Lung (tissue), 16 donors: Measurements from ENCODE around the gene TMEM106B. TPM values are rescaled to one million over a fixed set of nuclear protein-coding genes. Genes with fewer than 3 reads are reported as not detected.
"Not testable (repeated sequence)": the region's sequence is repeated elsewhere in the genome, so short reads cannot be mapped to it uniquely, and the experiment has no call there.

Experiments
- ATAC-seq: fragments of 200-7000 bp; cut with Tn5 transposase; one replicate; pipeline ENCODE4 v1.9.1; 2020; ENCODE audit warnings: moderate number of reproducible peaks; ENCODE audit not compliant: insufficient read depth, low FRiP score
- DNase-seq, 3 donors: peaks; one replicate each; pipeline ENCODE4 v3.0.0-alpha.2; 2013 to 2017
- H3K27ac ChIP-seq, 2 donors: one replicate each; pipeline ENCODE4 v1.5.1; 2013; ENCODE audit warnings: mild to moderate bottlenecking in 2 of 2, moderate library complexity in 2 of 2, control low read depth in 1 of 2, inconsistent platforms in 1 of 2, low read depth in 1 of 2, low read length in 1 of 2
- H3K27me3 ChIP-seq, 3 donors: one replicate each; pipeline ENCODE4 v1.5.1; 2013; ENCODE audit warnings: low read length in 2 of 3; ENCODE audit not compliant: control insufficient read depth in 3 of 3, insufficient read depth in 3 of 3
- H3K36me3 ChIP-seq, 4 donors: one replicate each; pipeline ENCODE4 v1.5.1; 2013; ENCODE audit warnings: low read length in 4 of 4, mild to moderate bottlenecking in 1 of 4, moderate library complexity in 1 of 4; ENCODE audit not compliant: control insufficient read depth in 4 of 4, insufficient read depth in 4 of 4
- H3K4me1 ChIP-seq, 5 donors: one replicate each; pipeline ENCODE4 v1.5.1; 2013; ENCODE audit warnings: low read length in 5 of 5, mild to moderate bottlenecking in 2 of 5, moderate library complexity in 1 of 5; ENCODE audit not compliant: control insufficient read depth in 5 of 5, insufficient read depth in 5 of 5
- H3K4me3 ChIP-seq: one replicate; pipeline ENCODE4 v1.5.1; 2013; ENCODE audit warnings: mild to moderate bottlenecking, control low read depth, moderate library complexity
- H3K9ac ChIP-seq, 2 donors: one replicate each; pipeline ENCODE4 v1.5.1; 2013; ENCODE audit warnings: low read length in 2 of 2, control low read depth in 1 of 2; ENCODE audit not compliant: insufficient read depth in 1 of 2
- H3K9me3 ChIP-seq, 4 donors: one replicate each; pipeline ENCODE4 v1.5.1; 2013; ENCODE audit warnings: low read length in 3 of 4, mild to moderate bottlenecking in 1 of 4, moderate library complexity in 1 of 4; ENCODE audit not compliant: control insufficient read depth in 4 of 4, insufficient read depth in 3 of 4
- CTCF ChIP-seq: IDR thresholded peaks from 2 replicates; pipeline ENCODE4 v1.5.1; 2012; ENCODE audit warnings: mild to moderate bottlenecking; ENCODE audit errors: control extremely low read depth, extremely low read depth
- WGBS, 2 donors: extraction: QIAGEN DNeasy Blood & Tissue Kit; methylation state at CpG; one replicate each; pipeline ENCODE4 v1.1.7; 2013; 5-methylcytosine and 5-hydroxymethylcytosine counted together
- long read RNA-seq, 5 donors: transcript quantifications; one replicate each; lab custom pipeline, GENCODE V29; 2026
- polyA plus RNA-seq, 2 donors: library from polyadenylated mRNA; stranded (reverse); fragments of 200-250 nt; gene quantifications; one replicate each; pipeline ENCODE4 v1.2.1, GENCODE V29; 2013
- total RNA-seq, 2 donors: library from RNA; depleted of rRNA in 1 of 2; stranded (reverse); fragments of >200 nt in 1 of 2; gene quantifications; one replicate each; pipeline ENCODE4 v1.2.1, GENCODE V29; 2014 to 2021
- donor health status: control.
- donor health status: control.
- donor health status: Bipolar disorder and iron deficiency.
- donor health status: healthy.
- donor health status: DM: yes; HTN: yes; CAD: no.

Gene TMEM106B
- total RNA-seq (100 to 1,000 TPM in 1 of 2 donors, 10 to 100 TPM in 1; 33.3 to 100 TPM), polyA plus RNA-seq (10 to 100 TPM; 11.8 to 16.4 TPM)
- long read RNA-seq, donor 1, transcript TMEM106B-202 (8 exons, 2,126 nt), result major isoform, 25 of 25 reads
- long read RNA-seq, donor 1, partial matches to known transcripts, result 0 of 25 reads
- long read RNA-seq, donor 1, other reads (novel, unspliced or antisense), result 0 of 25 reads
- long read RNA-seq, donor 2, transcript TMEM106B-202 (8 exons, 2,126 nt), result major isoform, 6 of 6 reads
- long read RNA-seq, donor 2, partial matches to known transcripts, result 0 of 6 reads
- long read RNA-seq, donor 2, other reads (novel, unspliced or antisense), result 0 of 6 reads
- long read RNA-seq, donor 3, transcript TMEM106B-202 (8 exons, 2,126 nt), result major isoform, 9 of 16 reads
- long read RNA-seq, donor 3, partial matches to known transcripts, result 7 of 16 reads
- long read RNA-seq, donor 3, other reads (novel, unspliced or antisense), result 0 of 16 reads
- long read RNA-seq, donor 4, transcript TMEM106B-202 (8 exons, 2,126 nt), result major isoform, 5 of 5 reads
- long read RNA-seq, donor 4, partial matches to known transcripts, result 0 of 5 reads
- long read RNA-seq, donor 4, other reads (novel, unspliced or antisense), result 0 of 5 reads
- long read RNA-seq, donor 5, full-length matches to known transcripts, result 15 of 15 reads
- long read RNA-seq, donor 5, partial matches to known transcripts, result 0 of 15 reads
- long read RNA-seq, donor 5, other reads (novel, unspliced or antisense), result 0 of 15 reads

- DNase-seq, result peak; percentile 97 to 99 (median 98)
- Histone ChIP-seq H3K27ac (peak within 1 kb of the TSS; percentile 92 to 94), H3K9ac (peak within 1 kb of the TSS; percentile 85 to 98), H3K36me3 (peaks cover 0 to 8% (median 0%) of the 10 kb centered on the region in 4 donors), H3K4me1 (peaks cover 0 to 14% (median 5%) of the 10 kb centered on the region in 5 donors), H3K9me3 (no peaks in the 10 kb centered on the region), H3K4me3 (peak within 1 kb of the TSS; percentile 62), H3K27me3 (peaks cover 0 to 11% (median 8%) of the 10 kb centered on the region in 3 donors)
- 0 to 1% methylated on average over 61 to 62 of the region's 62 CpGs for WGBS, 2 donors
- peak; percentile 96 for ATAC-seq
- no peak for TF ChIP-seq CTCF
These were observed at the start of gene TMEM106B for GRCh38 chr7:12211054-12211710. Gene TMEM106B, plus strand, starts transcription at chr7:12211294. Its CDS starts 3,517 bp downstream, at chr7:12214811.

GRCh38 chr7:12162415-12163113, 48.5 kb upstream of the TMEM106B start:
- Histone ChIP-seq H3K36me3 (no peaks in the 10 kb centered on the region), H3K4me3 (no peak overlapping the region), H3K9ac (no peak overlapping the region), H3K4me1 (no peaks in the 10 kb centered on the region), H3K27ac (no peak overlapping the region), H3K27me3 (no peaks in the 10 kb centered on the region), H3K9me3 (no peaks in the 10 kb centered on the region)
- no peak for ATAC-seq
- DNase-seq, result no peak
- TF ChIP-seq CTCF, result no peak
- WGBS, 2 donors, result 42 to 56% methylated on average over 5 of the region's 5 CpGs

GRCh38 chr7:12168065-12168464, 43.0 kb upstream of the TMEM106B start:
- 87 to 89% methylated on average over 3 of the region's 3 CpGs for WGBS, 2 donors
- ATAC-seq, H3K4me3 ChIP-seq, DNase-seq, H3K36me3 ChIP-seq, H3K27ac ChIP-seq, H3K4me1 ChIP-seq, H3K9ac ChIP-seq, H3K27me3 ChIP-seq, H3K9me3 ChIP-seq: not testable (repeated sequence)

DNA sequence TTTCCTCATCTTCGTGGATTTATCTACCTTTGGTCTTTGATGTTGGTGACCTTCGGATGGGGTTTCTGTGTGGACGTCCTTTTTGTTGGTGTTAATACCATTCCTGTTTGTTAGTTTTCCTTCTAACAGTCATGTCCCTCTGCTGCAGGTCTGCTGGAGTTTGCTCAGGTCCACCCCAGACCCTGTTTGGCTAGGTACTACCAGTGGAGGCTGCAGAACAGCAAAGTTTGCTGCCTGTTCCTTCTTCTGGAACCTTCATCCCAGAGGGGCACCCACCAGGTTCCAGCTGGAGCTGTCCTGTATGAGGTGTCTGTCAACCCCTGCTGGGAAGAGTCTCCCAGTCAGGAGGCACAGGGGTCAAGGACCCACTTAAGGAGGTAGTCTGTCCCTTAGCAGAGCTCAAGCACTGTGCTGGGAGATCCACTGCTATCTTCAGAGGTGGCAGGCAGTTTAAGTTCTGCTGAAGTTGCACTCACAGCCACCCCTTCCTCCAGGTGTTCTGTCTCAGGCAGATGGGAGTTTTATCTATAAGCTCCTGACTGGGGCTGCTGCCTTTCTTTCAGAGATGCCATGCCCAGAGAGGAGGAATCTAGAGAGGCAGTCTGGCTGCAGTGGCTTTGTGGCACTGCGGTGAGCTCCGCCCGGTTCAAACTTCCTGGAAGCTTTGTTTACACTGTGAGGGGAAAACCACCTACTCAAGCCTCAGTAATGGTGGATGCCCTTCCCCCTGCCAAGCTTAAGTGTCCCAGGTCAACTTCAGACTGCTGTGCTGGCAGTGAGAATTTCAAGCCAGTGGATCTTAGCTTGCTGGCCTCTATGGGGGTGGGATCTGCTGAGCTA, 40.9 kb upstream of the TMEM106B start:
- not testable (repeated sequence) for H3K27me3 ChIP-seq, H3K4me3 ChIP-seq, H3K36me3 ChIP-seq, H3K9me3 ChIP-seq, H3K9ac ChIP-seq, H3K27ac ChIP-seq, H3K4me1 ChIP-seq
- DNase-seq, result peak in 1 of 3 donors; percentile 19
- 63 to 71% methylated on average over 6 of the region's 6 CpGs for WGBS, 2 donors
- ATAC-seq, result peak; percentile 79
